Activated B cell treated with CpG ODN at 0.5 μM for 24 hours (primary cell): ENCODE measurements around the gene PRRC2A. TPM values are rescaled to one million over a fixed set of nuclear protein-coding genes. Genes with fewer than 3 reads are reported as not detected.
A peak's percentile ranks its signal among the peaks of the same experiment; 100 is the strongest.

Experiments used
- ATAC-seq: fragments of 200-7000 bp; cut with Tn5 transposase; one replicate; pipeline ENCODE4 v1.10.0; 2021; ENCODE audit warnings: low read depth, mild to moderate bottlenecking, moderate library complexity
- CTCF ChIA-PET: fragments of 350-600 bp; sonication (Branson Sonifier 250); formaldehyde crosslinking; loops from one replicate; lab custom pipeline; 2021; ENCODE audit warnings: antibody characterized with exemption; lab: Charles Lee
- POLR2A ChIA-PET: fragments of 350-600 bp; sonication (Branson Sonifier 250); formaldehyde crosslinking; loops from one replicate; lab custom pipeline; 2021; ENCODE audit warnings: antibody characterized with exemption; lab: Charles Lee
- DNase-seq: peaks from one replicate; pipeline ENCODE4 v3.0.0; 2022
- H3K27ac Mint-ChIP-seq: one replicate; pipeline ENCODE4 v1.8.0; 2020; ENCODE audit warnings: mixed read lengths
- H3K27me3 Mint-ChIP-seq: one replicate; pipeline ENCODE4 v1.8.0; 2021; ENCODE audit warnings: mixed read lengths
- H3K36me3 Mint-ChIP-seq: one replicate; pipeline ENCODE4 v1.8.0; 2021; ENCODE audit warnings: low read depth, mixed read lengths
- H3K4me1 Mint-ChIP-seq: one replicate; pipeline ENCODE4 v1.8.0; 2021; ENCODE audit warnings: mixed read lengths
- H3K4me3 Mint-ChIP-seq: one replicate; pipeline ENCODE4 v1.8.0; 2020; ENCODE audit warnings: mild to moderate bottlenecking, mixed read lengths
- H3K9me3 Mint-ChIP-seq: one replicate; pipeline ENCODE4 v1.8.0; 2020; ENCODE audit warnings: mixed read lengths
- CTCF ChIP-seq: fragments of 200-600 bp; IDR thresholded peaks from one replicate; pipeline ENCODE4 v1.8.0; 2022; ENCODE audit warnings: antibody characterized with exemption, mild to moderate bottlenecking
- intact Hi-C: fragments of 100-400 bp; cut with micrococcal nuclease; formaldehyde crosslinking; loops from one replicate; pipeline ENCODE4 v1.15.1; 2024
- total RNA-seq: library from RNA; stranded (reverse); gene quantifications from 2 replicates; pipeline ENCODE4 v1.2.3, GENCODE V29; 2022

PRRC2A gene
- total RNA-seq, 1 donor from 2014 or later = 283 TPM

GRCh38 chr6:31643818-31644454 is 23.4 kb downstream of the PRRC2A start:
- CTCF ChIA-PET = interaction anchor here (0.8 kb wide), 1 partner anchor 187 kb away, joined by 4 read pairs; no protein-coding TSS in a partner anchor
- Mint-ChIP-seq H3K36me3 (peaks cover 84% of the 10 kb centered on the region), H3K4me3 (no peak overlapping the region), H3K27ac (no peak overlapping the region), H3K27me3 (no peaks in the 10 kb centered on the region), H3K9me3 (no peaks in the 10 kb centered on the region), H3K4me1 (peaks cover 2% of the 10 kb centered on the region)
- POLR2A ChIA-PET = interaction anchor here (0.6 to 1.1 kb wide), 3 partner anchors 19 to 55 kb away, joined by 3 to 4 read pairs (median 4); no protein-coding TSS in a partner anchor
- DNase-seq (no peak), ATAC-seq (no peak)
- no peak for TF ChIP-seq CTCF
- intact Hi-C loops = no loop called here

GRCh38 chr6:31645325-31645724 is 24.8 kb downstream of the PRRC2A start:
- H3K4me1 Mint-ChIP-seq = peaks cover 8% of the 10 kb centered on the region
- no peaks in the 10 kb centered on the region for H3K27me3 Mint-ChIP-seq
- no peak for TF ChIP-seq CTCF
- ChIA-PET CTCF (no interaction called here), POLR2A (no interaction called here)
- intact Hi-C loops = no loop called here
- ATAC-seq (no peak), DNase-seq (no peak)
- peaks cover 86% of the 10 kb centered on the region for H3K36me3 Mint-ChIP-seq
- no peaks in the 10 kb centered on the region for H3K9me3 Mint-ChIP-seq
- no peak overlapping the region for H3K27ac Mint-ChIP-seq
- no peak overlapping the region for H3K4me3 Mint-ChIP-seq

GRCh38 chr6:31651602-31652191 is 31.2 kb downstream of the PRRC2A start:
- peak overlapping the region; percentile 100 for H3K27ac Mint-ChIP-seq
- ATAC-seq = peak; percentile 22
- CTCF ChIA-PET = interaction anchor here (1.1 to 2.3 kb wide), 4 partner anchors 11 to 181 kb away, joined by 3 to 7 read pairs (median 4); partner anchors contain the start of gene ABHD16A
- intact Hi-C loops = loop anchor here (1.0 to 2.0 kb wide), 14 partner anchors 9 to 212 kb away; partner anchors contain the start of genes ABHD16A, C6orf47, DDAH2 and HSPA1B
- peaks cover 70% of the 10 kb centered on the region for H3K36me3 Mint-ChIP-seq
- H3K9me3 Mint-ChIP-seq = no peaks in the 10 kb centered on the region
- H3K4me1 Mint-ChIP-seq = peaks cover 48% of the 10 kb centered on the region
- POLR2A ChIA-PET = interaction anchor here (0.5 to 7.6 kb wide), 47 partner anchors 9 to 1637 kb away, joined by 3 to 188 read pairs (median 6); partner anchors contain the start of genes ABHD16A, AIF1, ATP6V1G2 and C6orf47
- peak overlapping the region; percentile 94 for H3K4me3 Mint-ChIP-seq
- TF ChIP-seq CTCF = no peak
- DNase-seq = no peak
- H3K27me3 Mint-ChIP-seq = no peaks in the 10 kb centered on the region

GRCh38 chr6:31652925-31653724 is 32.6 kb downstream of the PRRC2A start:
- intact Hi-C loops = loop anchor here (1.0 to 2.0 kb wide), 14 partner anchors 7 to 210 kb away; partner anchors contain the start of genes ABHD16A, C6orf47, DDAH2 and HSPA1B
- DNase-seq (no peak), ATAC-seq (peak; percentile 73)
- ChIA-PET POLR2A (interaction anchor here (0.6 to 7.6 kb wide), 48 partner anchors 10 to 1319 kb away, joined by 3 to 188 read pairs (median 5); partner anchors contain the start of genes ABHD16A, AIF1, ATP6V1G2 and C6orf47), CTCF (interaction anchor here (0.8 to 2.3 kb wide), 7 partner anchors 9 to 180 kb away, joined by 3 to 7 read pairs (median 4); partner anchors contain the start of genes ABHD16A and GPANK1)
- Mint-ChIP-seq H3K9me3 (no peaks in the 10 kb centered on the region), H3K36me3 (peaks cover 67% of the 10 kb centered on the region), H3K4me3 (peak overlapping the region; percentile 94), H3K27ac (peak overlapping the region; percentile 100), H3K27me3 (no peaks in the 10 kb centered on the region), H3K4me1 (peaks cover 56% of the 10 kb centered on the region)
- no peak for TF ChIP-seq CTCF
